ENCODE data around the gene NAV2. TPM values are rescaled to one million over a fixed set of nuclear protein-coding genes. Genes with fewer than 3 reads are reported as not detected.

Gene NAV2
- total RNA-seq, 1 experiment from 2014 or later = 2.1 TPM

GRCh38 chr11:19853016-19853415, 140.4 kb downstream of the NAV2 start:
- no peaks in the 10 kb centered on the region for H3K4me1 ChIP-seq (ENCODE audit: control insufficient read depth in 1 of 2, insufficient read depth in 2 of 2, low read length in 2 of 2)
- ChIA-PET POLR2A (no interaction called here), RAD21 (ENCODE audit: low non-redundant PET in 1 of 2, low total read pairs in 2 of 2, uncharacterized antibody in 2 of 2, unreplicated experiment in 2 of 2) (no interaction called here), CTCF (no interaction called here)
- no TSS peak for BruUV-seq (replicated peaks)
- H3K4me2 ChIP-seq (ENCODE audit: low read length) = no peak overlapping the region
- ATAC-seq = no peak
- H2AFZ ChIP-seq (ENCODE audit: low read depth, low read length, poor library complexity, severe bottlenecking) = no peak overlapping the region
- intact Hi-C loops (cut with micrococcal nuclease) = no loop called here
- H3K4me3 ChIP-seq (replicated peaks in 1 of 2; ENCODE audit: low read depth in 1 of 2, low read length in 2 of 2) = no peak overlapping the region
- DNase-seq (ENCODE audit: low read depth, low spot score) = no peak
- TF ChIP-seq ZNF274 (IDR thresholded peaks at IDR 0.05; ENCODE audit: low read depth, low read length) (no peak), SIN3A (IDR thresholded peaks at IDR 0.05; ENCODE audit: low read depth) (no peak), FOSL1 (IDR thresholded peaks at IDR 0.05; ENCODE audit: low read depth) (no peak)
- H3K9me2 ChIP-seq (ENCODE audit: insufficient read depth) = no peaks in the 10 kb centered on the region
- no peaks in the 10 kb centered on the region for H3K79me2 ChIP-seq (ENCODE audit: insufficient read depth, low read length)
- no peaks in the 10 kb centered on the region for H3K9me3 ChIP-seq (ENCODE audit: control insufficient read depth in 1 of 2, insufficient read depth in 1 of 2, low read depth in 1 of 2, low read length in 2 of 2)
- H3K9ac ChIP-seq (ENCODE audit: low read length) = no peak overlapping the region
- H3K27ac ChIP-seq (ENCODE audit: low read depth, low read length) = no peak overlapping the region
- no peaks in the 10 kb centered on the region for H3K27me3 ChIP-seq (ENCODE audit: insufficient read depth, low read length)
- H3K36me3 ChIP-seq (ENCODE audit: control insufficient read depth in 1 of 2, insufficient read depth in 2 of 2, low read length in 2 of 2) = no peaks in the 10 kb centered on the region
- no peaks in the 10 kb centered on the region for H4K20me1 ChIP-seq (ENCODE audit: insufficient read depth)

- TF ChIP-seq SRF (IDR thresholded peaks at IDR 0.05; ENCODE audit: low read depth) = no peak
- TF ChIP-seq EZH2phosphoT487 (IDR thresholded peaks at IDR 0.05; ENCODE audit: borderline replicate concordance) = no peak
- no peak for TF ChIP-seq CEBPB (IDR thresholded peaks at IDR 0.05; ENCODE audit: low read depth)
- TF ChIP-seq EZH2 (IDR thresholded peaks at IDR 0.05) = no peak
- TF ChIP-seq SP1 (IDR thresholded peaks at IDR 0.05; ENCODE audit: low read depth) = no peak
- no peak for TF ChIP-seq ZBTB33 (IDR thresholded peaks at IDR 0.05; ENCODE audit: extremely low read depth, insufficient replicate concordance, low read length)
- no peak for TF ChIP-seq ATF3 (IDR thresholded peaks at IDR 0.05)
- Histone ChIP-seq H3K9me2 (ENCODE audit: insufficient read depth) (no peaks in the 10 kb centered on the region), H3K27ac (ENCODE audit: low read depth, low read length) (no peak overlapping the region), H3K4me1 (ENCODE audit: control insufficient read depth in 1 of 2, insufficient read depth in 2 of 2, low read length in 2 of 2) (no peaks in the 10 kb centered on the region), H4K20me1 (ENCODE audit: insufficient read depth) (no peaks in the 10 kb centered on the region), H3K79me2 (ENCODE audit: insufficient read depth, low read length) (no peaks in the 10 kb centered on the region), H3K36me3 (ENCODE audit: control insufficient read depth in 1 of 2, insufficient read depth in 2 of 2, low read length in 2 of 2) (no peaks in the 10 kb centered on the region), H3K4me2 (ENCODE audit: low read length) (no peak overlapping the region), H3K27me3 (ENCODE audit: insufficient read depth, low read length) (no peaks in the 10 kb centered on the region), H2AFZ (ENCODE audit: low read depth, low read length, poor library complexity, severe bottlenecking) (no peak overlapping the region), H3K4me3 (replicated peaks in 1 of 2; ENCODE audit: low read depth in 1 of 2, low read length in 2 of 2) (no peak overlapping the region), H3K9me3 (ENCODE audit: control insufficient read depth in 1 of 2, insufficient read depth in 1 of 2, low read depth in 1 of 2, low read length in 2 of 2) (no peaks in the 10 kb centered on the region), H3K9ac (ENCODE audit: low read length) (no peak overlapping the region)
- intact Hi-C loops (cut with micrococcal nuclease) = no loop called here
- BruUV-seq (replicated peaks) = no TSS peak
- RAD21 ChIA-PET (ENCODE audit: low non-redundant PET in 1 of 2, low total read pairs in 2 of 2, uncharacterized antibody in 2 of 2, unreplicated experiment in 2 of 2) = no interaction called here
- DNase-seq (ENCODE audit: low read depth, low spot score) (no peak), ATAC-seq (no peak)
- CTCF ChIA-PET = no interaction called here
- POLR2A ChIA-PET = no interaction called here
Observed at GRCh38 chr11:19853920-19854319, 141.3 kb downstream of the NAV2 start.

Data from HCT116 (cell line).